ENCODE data around the gene COL2A1.

- TF ChIP-seq EP300 (IDR thresholded peaks at IDR 0.05; ENCODE audit: low read depth): no peak
- TF ChIP-seq CTCF (IDR thresholded peaks at IDR 0.05): no peak
- no peak for TF ChIP-seq POLR2A (IDR thresholded peaks at IDR 0.05)
Measured at GRCh38 chr12:48018618-48018995, 14.3 kb upstream of the COL2A1 start.

All from transverse colon (tissue), 3 donors.